SK-MEL-5 (cell line): Measurements from ENCODE around the gene CHAT. TPM values are rescaled to one million over a fixed set of nuclear protein-coding genes. Genes with fewer than 3 reads are reported as not detected.

Source experiments
- DNase-seq: peaks from one replicate; pipeline ENCODE4 v3.0.0-alpha.2; 2016; ENCODE audit warnings: low read depth, low spot score
- in situ Hi-C: cut with HindIII; loops from 2 replicates; pipeline ENCODE4 v1.10.0; 2016; ENCODE audit warnings: low sequenced_read_pairs, high pct_unique_total_duplicates, low pct_unique_long_range_greater_than_20kb
- total RNA-seq: library from RNA; depleted of rRNA; stranded (reverse); fragments of >200 nt; shearing (Covaris generic); gene quantifications from 2 replicates; pipeline ENCODE4 v1.2.3, GENCODE V29; 2014

The CHAT gene
- total RNA-seq, 1 experiment from 2014 or later = not detected

DNA sequence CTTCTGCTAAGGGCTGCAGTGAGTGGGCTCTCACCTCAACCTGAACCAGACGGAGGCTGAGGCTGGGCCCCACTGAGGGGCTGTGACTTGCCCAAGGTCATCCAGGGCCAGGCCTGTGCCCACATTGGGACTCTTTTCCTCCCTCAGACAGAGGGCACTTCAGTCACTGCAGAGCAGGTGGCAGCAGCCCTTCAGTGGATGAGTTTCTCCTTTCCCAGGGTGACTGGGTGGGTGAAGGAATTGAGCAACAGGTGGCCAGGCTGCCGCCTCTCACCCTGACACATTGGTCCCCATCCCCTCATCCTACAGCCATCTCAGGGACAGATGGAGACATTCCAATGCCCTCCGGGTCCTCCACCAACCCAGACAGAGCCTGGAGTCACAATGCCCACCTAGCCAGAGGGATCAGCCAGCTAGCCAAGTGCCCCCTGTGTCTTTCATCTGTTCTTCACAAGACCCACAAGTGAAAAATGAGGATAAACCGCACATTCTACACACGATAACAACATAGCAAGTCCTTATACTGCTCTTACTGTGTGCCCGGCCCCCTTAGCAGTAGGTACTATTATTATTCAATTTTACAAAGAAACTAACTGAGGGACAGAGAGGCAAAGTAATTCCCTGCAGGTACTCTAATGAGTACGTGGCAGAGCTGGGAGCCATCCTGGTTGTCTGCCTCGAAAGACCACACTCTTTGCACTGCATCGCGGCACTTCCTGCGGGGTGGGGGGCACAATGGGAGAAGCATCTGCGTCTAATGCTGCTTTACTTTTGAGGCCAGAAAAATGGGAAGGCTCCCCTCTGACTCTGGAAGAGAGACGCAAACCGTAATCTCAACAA is 5.5 kb upstream of the CHAT start:
- no peak for DNase-seq
- in situ Hi-C loops = no loop called here

DNA sequence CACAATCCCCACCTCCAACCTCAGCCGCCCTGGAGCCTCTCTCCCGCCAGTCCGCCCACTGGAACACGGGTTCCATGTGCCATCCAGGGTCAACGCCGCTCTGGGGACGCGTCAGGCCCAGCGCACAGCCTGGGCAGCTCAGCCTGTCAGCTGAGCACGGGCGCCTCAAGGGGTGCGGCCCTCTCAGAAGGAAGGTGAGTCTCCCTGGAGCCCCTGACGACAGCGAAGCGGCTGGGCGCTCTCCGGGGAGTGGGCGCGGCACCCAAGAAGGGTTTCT is 4.9 kb upstream of the CHAT start:
- in situ Hi-C loops = no loop called here
- DNase-seq = no peak

DNA sequence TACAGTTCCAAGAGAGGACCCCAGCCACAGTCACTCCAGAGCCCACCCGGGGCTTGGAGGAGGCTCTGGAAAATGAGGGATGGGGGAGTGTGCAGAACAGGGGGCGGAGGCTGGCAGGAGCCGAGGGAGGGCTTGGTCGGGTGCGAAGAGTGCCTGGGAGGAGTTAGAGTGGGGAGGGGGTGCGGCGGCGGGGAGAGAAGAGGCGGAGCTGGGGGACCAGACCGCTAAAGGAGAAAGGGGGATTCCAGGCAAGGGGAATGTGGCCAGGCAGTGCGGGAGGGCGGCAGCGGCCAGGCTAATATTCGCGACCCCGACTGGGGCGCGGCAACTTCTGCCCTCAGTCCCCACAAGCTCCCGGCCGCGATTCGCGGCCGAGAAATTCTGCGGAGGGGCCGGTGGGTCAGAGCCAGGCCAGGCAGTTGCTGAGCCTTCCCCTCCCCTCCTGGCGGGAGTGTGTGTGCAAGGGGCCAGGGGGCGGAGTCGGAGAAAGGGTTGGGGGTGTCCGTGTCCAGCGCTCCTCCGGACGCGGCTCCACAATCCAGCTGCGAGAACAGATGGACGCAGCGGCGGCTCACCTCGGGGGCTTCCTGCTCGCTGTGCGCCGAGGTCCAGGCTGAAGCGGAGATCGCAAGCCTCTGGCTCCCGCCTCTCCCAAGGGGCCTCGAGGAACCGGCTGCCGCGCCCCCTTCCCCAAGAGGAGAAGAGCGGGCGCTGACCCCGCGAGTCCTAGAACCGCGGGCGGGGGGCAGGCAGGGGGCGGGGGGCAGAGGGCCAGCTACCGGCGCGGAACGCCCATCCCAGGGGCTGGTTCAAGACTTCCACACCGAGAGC is 4.3 kb upstream of the CHAT start:
- in situ Hi-C loops = no loop called here
- no peak for DNase-seq

DNA sequence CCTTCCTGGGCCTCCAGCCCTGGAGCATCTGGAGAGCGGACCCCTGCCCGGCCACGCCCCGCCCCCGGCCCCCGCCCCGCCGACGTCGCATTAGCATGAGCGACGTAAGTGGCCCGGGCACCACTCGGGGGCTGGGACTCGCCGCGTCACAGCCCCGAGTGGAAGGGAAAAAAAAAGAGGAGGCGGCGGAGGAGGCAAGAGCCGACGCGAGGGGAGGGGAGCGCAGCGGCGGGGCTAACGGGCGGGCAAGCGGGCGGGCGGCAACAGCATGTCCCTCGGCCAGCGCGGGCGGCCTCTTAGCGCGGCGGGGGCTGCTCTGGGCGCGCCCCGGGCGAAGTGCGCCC is 3.8 kb upstream of the CHAT start, which contains the start of gene SLC18A3:
Gene SLC18A3, plus strand, starts transcription at position 197 of the 344 bp plus-strand sequence. CDS start 431 bp downstream, outside the sequence.
- in situ Hi-C loops = no loop called here
- DNase-seq = no peak

DNA sequence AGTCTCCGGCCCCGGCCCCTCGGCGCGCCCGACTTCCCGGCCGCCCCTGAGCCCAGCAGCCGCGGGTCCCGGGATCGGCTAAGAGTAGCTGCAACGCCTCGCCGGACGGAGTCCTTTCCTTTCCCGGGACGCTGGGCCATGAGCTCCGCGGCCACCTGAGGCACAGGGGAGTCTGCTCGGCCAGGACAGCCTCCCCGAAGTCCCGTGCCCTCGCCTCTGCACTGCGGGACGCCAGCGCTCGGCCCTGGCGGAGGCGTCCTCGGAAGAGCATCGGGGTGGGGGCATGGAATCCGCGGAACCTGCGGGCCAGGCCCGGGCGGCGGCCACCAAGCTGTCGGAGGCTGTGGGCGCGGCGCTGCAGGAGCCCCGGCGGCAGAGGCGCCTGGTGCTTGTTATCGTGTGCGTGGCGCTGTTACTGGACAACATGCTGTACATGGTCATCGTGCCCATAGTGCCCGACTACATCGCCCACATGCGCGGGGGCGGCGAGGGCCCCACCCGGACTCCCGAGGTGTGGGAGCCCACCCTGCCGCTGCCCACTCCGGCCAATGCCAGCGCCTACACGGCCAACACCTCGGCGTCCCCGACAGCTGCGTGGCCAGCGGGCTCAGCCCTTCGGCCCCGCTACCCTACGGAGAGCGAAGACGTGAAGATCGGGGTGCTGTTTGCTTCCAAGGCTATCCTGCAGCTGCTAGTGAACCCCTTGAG is 3.2 kb upstream of the CHAT start:
- no peak for DNase-seq
- in situ Hi-C loops = no loop called here

DNA sequence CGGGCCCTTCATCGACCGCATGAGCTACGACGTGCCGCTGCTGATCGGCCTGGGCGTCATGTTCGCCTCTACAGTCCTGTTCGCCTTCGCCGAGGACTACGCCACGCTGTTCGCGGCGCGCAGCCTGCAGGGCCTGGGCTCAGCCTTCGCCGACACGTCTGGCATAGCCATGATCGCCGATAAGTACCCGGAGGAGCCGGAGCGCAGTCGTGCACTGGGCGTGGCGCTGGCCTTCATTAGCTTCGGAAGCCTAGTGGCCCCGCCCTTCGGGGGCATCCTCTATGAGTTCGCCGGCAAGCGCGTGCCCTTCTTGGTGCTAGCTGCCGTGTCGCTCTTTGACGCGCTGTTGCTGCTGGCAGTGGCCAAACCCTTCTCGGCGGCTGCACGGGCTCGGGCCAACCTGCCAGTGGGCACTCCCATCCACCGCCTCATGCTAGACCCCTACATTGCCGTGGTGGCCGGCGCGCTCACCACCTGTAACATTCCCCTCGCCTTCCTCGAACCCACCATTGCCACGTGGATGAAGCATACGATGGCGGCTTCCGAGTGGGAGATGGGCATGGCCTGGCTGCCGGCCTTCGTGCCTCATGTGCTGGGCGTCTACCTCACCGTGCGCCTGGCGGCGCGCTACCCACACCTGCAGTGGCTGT is 2.5 kb upstream of the CHAT start:
- in situ Hi-C loops = no loop called here
- no peak for DNase-seq

DNA sequence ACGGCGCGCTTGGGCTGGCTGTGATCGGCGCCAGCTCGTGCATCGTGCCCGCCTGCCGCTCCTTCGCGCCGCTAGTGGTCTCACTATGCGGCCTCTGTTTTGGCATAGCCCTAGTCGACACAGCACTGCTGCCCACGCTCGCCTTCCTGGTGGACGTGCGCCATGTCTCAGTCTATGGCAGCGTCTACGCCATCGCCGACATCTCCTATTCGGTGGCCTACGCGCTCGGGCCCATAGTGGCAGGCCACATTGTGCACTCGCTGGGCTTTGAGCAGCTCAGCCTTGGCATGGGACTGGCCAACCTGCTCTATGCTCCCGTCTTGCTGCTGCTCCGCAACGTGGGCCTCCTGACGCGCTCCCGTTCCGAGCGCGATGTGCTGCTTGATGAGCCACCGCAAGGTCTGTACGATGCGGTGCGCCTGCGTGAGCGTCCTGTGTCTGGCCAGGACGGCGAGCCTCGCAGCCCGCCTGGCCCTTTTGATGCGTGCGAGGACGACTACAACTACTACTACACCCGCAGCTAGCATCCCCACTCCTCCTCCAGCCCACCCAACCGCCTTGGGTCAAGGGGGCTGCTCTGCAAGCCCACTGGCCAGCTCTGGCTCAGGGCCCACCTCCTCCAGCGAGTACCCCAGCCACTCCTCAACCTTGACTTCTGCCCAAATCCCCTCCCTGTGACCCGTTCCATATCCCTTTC is 1.9 kb upstream of the CHAT start:
- in situ Hi-C loops = no loop called here
- DNase-seq = no peak

DNA sequence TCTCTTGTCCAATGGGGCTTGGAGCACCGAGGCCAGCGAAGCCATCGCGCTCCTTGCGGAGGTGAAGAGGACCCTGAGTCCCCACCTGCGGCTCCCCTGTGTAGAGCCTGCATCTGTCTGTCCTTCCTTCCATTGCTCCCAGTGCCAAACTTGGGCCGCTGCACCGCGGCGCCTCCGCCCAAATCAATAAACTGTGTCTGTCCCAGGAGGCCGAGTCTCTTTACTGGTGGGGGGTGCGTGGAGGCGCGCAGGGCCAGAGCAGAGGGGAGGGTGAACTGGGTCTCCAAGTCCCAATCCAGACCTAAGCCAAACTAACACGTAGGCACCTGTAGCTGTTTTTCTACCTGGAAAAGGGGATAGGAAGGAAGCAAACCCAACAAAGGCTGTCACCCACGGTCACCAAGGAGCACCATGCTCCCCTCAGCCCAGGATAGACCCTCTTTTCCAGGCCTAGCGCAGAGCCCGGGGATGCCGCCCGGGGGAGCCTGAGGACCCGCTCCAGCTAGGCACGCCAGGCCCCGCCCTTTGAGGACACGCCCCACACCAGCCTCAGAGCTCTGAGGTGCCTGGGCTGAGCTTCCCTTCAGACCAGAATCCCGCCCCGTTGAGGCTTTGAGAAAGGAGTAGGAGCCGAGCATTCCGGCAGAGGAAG is 1.2 kb upstream of the CHAT start:
- in situ Hi-C loops = no loop called here
- peak; percentile 16 for DNase-seq

DNA sequence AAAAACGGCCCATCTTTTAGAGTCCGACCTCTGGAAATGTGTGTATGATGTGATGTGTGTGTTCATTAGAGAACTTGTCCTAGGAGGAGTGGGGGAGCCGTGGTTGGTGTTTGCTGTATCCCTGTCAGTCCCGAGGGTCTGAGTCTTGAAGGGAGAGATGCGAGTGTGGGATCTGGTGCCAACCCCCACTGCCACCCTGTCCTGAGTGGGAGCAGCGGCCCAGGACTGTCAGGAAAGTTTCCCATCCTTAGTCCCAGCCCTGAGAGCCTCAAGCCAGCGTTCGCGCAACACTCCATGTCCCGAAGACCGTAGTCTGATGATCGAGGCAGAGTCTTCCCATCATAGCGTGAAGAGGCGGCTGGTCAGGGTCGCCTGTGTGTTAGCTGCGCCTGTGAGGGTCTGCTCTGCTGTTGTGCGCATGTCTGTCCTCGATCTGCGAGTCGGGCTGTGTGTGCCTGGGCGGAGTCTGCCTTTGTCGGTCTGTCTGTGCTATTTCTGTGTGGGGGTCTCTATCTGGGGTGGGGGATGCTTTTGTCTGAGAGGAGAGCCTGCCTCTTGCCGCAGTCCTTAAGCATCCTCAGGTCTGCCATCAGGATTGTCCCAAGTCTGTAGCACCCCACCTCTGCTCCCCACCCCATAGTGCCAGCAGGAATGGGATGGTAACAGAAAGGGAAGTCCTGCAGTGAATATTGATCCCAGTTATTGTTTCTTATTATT is 514 bp upstream of the CHAT start:
- DNase-seq = no peak
- in situ Hi-C loops = no loop called here

DNA sequence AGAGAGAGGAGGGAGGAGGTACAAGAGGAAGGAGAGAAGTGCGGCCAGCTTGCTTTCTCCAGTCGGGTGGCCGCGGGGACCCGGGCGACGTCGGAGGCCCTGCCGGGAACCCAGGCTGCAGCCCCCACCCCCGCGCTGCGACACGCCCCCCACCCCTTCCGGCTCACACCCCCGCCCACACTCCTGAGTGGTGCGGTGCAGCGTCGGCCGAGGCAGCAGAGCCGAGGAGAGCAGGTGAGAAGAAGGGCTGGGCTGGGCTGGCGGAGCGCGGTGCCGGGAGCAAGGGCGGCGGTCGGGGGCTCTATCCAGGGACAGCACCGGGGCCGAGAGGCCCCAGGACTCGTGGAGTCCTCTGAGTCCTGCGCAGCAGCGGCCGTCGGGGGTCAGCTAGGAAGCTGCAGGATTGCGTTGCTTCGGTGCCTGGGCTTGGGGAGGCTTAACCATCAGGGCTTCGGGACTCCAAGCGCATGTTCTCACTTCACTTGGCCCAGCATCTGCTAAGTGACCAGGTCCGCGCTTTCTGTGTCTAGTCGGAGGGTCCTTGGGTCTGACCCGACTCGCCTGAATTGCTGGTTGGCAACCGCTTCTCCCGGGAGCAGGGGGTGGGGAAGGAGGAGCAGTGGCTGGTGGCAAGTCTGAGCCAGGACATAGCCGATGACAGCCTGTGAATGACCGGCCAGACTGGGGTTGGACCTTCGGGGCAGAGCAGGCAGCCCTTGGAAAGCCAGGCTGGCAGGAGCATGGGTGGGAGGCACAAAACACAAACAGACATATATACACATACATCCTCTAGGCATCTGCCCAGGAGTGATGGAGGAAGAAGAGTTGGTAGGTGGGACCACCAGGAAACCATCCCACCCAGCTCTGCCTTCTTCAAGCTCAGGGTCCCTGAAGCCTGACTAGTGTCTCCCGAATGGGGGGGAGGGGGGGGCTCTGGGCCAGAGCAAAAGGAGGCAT is 683 bp downstream of the CHAT start:
- in situ Hi-C loops = no loop called here
- no peak for DNase-seq

DNA sequence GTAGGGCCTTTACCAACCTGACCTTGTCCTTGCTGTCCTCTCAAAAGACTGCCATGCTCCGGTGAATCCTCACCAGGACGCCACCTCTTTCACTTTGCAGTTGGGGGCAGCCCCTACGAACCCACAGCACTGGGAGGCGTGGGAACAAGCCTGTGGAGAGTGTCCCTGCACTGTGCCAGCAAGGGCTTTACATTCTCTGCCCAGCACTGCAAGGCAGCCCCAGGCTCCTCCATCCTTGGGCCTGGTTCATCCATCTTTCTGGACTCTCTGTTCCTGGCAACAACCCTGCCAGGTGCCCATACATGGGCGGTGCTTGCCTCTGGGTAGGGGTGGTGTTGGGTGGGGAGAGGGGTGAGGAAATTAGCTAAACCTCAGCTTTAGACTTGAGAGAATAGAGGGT is 1.4 kb downstream of the CHAT start:
- no peak for DNase-seq
- in situ Hi-C loops = no loop called here

DNA sequence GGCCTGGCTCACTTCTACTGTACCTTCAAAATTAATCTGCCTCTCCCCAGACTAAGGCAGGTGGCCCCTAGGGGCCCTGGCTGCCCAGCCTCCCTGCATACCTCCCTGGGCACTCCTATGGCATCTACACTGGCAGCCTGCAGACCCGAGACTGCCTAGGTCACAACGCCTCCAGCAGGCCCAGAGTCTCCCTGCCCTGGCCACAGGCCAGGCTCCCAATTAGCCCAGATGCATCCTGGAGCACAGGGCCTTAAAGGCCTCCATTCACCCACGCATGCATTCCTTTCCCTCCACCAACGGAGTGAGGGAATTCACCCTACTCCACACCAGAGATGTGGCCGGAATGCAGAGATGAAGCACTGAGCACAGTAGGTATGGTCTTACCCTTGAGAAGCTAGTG is 1.9 kb downstream of the CHAT start:
- DNase-seq = no peak
- in situ Hi-C loops = no loop called here

DNA sequence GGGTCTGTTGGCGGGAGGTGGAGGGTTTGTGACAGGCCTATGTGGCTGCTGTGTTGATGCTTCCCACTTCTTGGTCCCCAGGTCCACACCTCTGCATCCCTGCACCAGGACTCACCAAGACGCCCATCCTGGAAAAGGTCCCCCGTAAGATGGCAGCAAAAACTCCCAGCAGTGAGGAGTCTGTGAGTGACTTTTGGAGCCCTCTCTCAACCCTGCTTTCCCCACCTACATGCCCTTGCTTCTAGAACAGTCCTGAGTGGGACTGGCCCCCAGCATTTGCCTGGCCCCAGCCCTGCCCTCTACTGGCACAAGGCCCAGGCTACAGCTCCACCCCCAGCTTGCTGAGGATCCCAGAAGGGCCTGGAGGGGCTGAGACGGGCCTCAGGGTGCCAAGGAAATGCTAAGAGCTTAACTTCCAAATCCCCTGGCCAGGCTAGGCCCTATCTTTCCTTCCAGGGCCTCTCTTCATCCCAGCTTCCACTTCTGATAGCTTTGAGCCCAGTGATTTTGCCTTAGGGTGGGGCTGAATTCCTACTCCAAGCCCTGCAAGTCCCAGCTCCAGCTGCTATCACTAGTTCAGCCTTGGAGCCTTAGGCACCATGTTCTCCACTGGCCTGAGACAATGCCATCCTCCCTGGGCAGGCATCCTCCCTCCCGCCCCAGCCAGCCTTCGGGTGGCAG is 2.7 kb downstream of the CHAT start:
- no peak for DNase-seq
- in situ Hi-C loops = no loop called here

DNA sequence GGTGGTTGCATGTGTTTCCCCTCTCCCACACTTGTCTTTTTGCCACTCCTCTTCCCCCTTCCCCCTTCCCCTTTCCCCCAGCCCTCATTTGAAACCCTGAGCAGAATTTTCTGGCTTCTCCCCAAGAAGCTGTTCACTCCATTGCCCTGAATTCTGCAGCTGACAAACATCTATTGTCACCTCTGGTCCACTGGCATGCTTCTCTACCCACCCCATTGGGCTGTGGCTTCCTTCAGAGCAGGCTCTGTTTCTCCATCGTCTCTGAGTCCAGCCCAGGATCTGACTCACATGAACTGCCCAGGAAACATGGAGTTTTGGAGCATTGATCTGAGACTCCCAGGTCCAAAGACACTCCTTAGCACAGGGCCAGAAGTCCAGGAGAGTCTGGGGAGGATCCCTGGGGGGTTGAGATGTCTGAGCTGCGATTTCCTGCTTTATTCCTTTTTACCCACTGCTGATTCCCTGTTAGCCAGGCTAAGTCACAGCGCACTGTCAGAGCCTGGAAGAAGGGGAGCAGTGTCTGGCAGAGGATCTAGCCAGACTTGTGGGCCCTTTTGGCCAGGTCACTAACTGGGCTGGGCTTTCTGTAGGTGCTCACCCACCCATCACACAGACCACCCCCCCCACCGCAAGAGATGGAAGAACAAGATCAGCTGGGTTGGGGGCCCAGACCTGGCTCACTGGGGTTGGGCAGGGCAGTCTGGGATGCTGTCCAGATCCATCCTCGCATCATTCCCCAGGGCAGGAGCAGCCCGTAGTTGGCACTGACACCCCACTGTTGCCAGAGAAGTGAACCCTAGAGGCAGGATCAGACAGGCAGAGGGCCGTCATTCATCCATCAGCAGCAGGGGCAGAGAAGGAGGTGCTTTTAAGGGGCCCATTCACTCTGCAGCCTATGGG is 3.5 kb downstream of the CHAT start:
- no peak for DNase-seq
- in situ Hi-C loops = no loop called here
